Measurements from ENCODE around the gene PTRH2.

PTRH2 gene

GRCh38 chr17:59699786-59700185, 7.4 kb downstream of the PTRH2 start:
- Histone ChIP-seq H3K4me2 (ENCODE audit: low read length) (no peak overlapping the region), H3K36me3 (ENCODE audit: insufficient read depth, low read length) (peaks cover 90% of the 10 kb centered on the region)
- TF ChIP-seq CTCF (IDR thresholded peaks at IDR 0.05; ENCODE audit: low read length) (no peak), EZH2 (IDR thresholded peaks at IDR 0.05; ENCODE audit: borderline replicate concordance, low read length) (no peak)

GRCh38 chr17:59699218-59699617, 8.0 kb downstream of the PTRH2 start:
- Histone ChIP-seq H2AFZ (ENCODE audit: low read length) (no peak overlapping the region), H3K4me2 (ENCODE audit: low read length) (no peak overlapping the region)

More at GRCh38 chr17:59699786-59700185, 7.4 kb downstream of the PTRH2 start:
- no peaks in the 10 kb centered on the region for H3K9me2 ChIP-seq (ENCODE audit: low read depth, low read length)
- peaks cover 4% of the 10 kb centered on the region for H3K4me1 ChIP-seq (ENCODE audit: insufficient read depth, low read length, severe bottlenecking)
- H3K27ac ChIP-seq (ENCODE audit: low read depth, low read length, poor library complexity, severe bottlenecking): no peak overlapping the region
- no peaks in the 10 kb centered on the region for H3F3A ChIP-seq (ENCODE audit: insufficient read depth, low read length)
- no peak overlapping the region for H3K9ac ChIP-seq (ENCODE audit: low read length)
- H2AFZ ChIP-seq (ENCODE audit: low read length): no peak overlapping the region
- H3K79me2 ChIP-seq (ENCODE audit: insufficient read depth, low read length): peaks cover 79% of the 10 kb centered on the region
- H3K4me3 ChIP-seq (ENCODE audit: low read depth, low read length, poor library complexity, severe bottlenecking): no peak overlapping the region
- H3K27me3 ChIP-seq (ENCODE audit: insufficient read depth, low read length): no peaks in the 10 kb centered on the region
- 0 out of 2 replicates have a peak, but pooled peaks cover 6% of the 10 kb centered on the region for H4K20me1 ChIP-seq (ENCODE audit: insufficient read depth, low read length)
- no peaks in the 10 kb centered on the region for H3K9me3 ChIP-seq (ENCODE audit: low read length)

GRCh38 chr17:59698143-59698542, 9.1 kb downstream of the PTRH2 start:
- H3K9me2 ChIP-seq (ENCODE audit: low read depth, low read length): no peaks in the 10 kb centered on the region
- peaks cover 95% of the 10 kb centered on the region for H3K36me3 ChIP-seq (ENCODE audit: insufficient read depth, low read length)
- H3K9me3 ChIP-seq (ENCODE audit: low read length): no peaks in the 10 kb centered on the region
- no peak for TF ChIP-seq CTCF (IDR thresholded peaks at IDR 0.05; ENCODE audit: low read length)
- TF ChIP-seq EZH2 (IDR thresholded peaks at IDR 0.05; ENCODE audit: borderline replicate concordance, low read length): no peak
- no peak overlapping the region for H3K27ac ChIP-seq (ENCODE audit: low read depth, low read length, poor library complexity, severe bottlenecking)
- no peak overlapping the region for H3K4me2 ChIP-seq (ENCODE audit: low read length)
- 0 out of 2 replicates have a peak, but pooled peaks cover 6% of the 10 kb centered on the region for H4K20me1 ChIP-seq (ENCODE audit: insufficient read depth, low read length)
- no peaks in the 10 kb centered on the region for H3K27me3 ChIP-seq (ENCODE audit: insufficient read depth, low read length)
- no peak overlapping the region for H3K4me3 ChIP-seq (ENCODE audit: low read depth, low read length, poor library complexity, severe bottlenecking)
- 0 out of 2 replicates have a peak, but pooled peaks cover 5% of the 10 kb centered on the region for H3F3A ChIP-seq (ENCODE audit: insufficient read depth, low read length)
- H3K9ac ChIP-seq (ENCODE audit: low read length): no peak overlapping the region
- H3K79me2 ChIP-seq (ENCODE audit: insufficient read depth, low read length): peaks cover 77% of the 10 kb centered on the region
- H2AFZ ChIP-seq (ENCODE audit: low read length): no peak overlapping the region
- H3K4me1 ChIP-seq (ENCODE audit: insufficient read depth, low read length, severe bottlenecking): peaks cover 3% of the 10 kb centered on the region

More at GRCh38 chr17:59699218-59699617, 8.0 kb downstream of the PTRH2 start:
- Histone ChIP-seq H3K9ac (ENCODE audit: low read length) (no peak overlapping the region), H3F3A (ENCODE audit: insufficient read depth, low read length) (no peaks in the 10 kb centered on the region), H3K27ac (ENCODE audit: low read depth, low read length, poor library complexity, severe bottlenecking) (no peak overlapping the region), H3K27me3 (ENCODE audit: insufficient read depth, low read length) (no peaks in the 10 kb centered on the region), H4K20me1 (ENCODE audit: insufficient read depth, low read length) (0 out of 2 replicates have a peak, but pooled peaks cover 6% of the 10 kb centered on the region), H3K79me2 (ENCODE audit: insufficient read depth, low read length) (peaks cover 78% of the 10 kb centered on the region), H3K4me1 (ENCODE audit: insufficient read depth, low read length, severe bottlenecking) (peaks cover 3% of the 10 kb centered on the region), H3K4me3 (ENCODE audit: low read depth, low read length, poor library complexity, severe bottlenecking) (no peak overlapping the region), H3K9me2 (ENCODE audit: low read depth, low read length) (no peaks in the 10 kb centered on the region), H3K9me3 (ENCODE audit: low read length) (no peaks in the 10 kb centered on the region), H3K36me3 (ENCODE audit: insufficient read depth, low read length) (peaks cover 92% of the 10 kb centered on the region)
- TF ChIP-seq CTCF (IDR thresholded peaks at IDR 0.05; ENCODE audit: low read length): no peak
- TF ChIP-seq EZH2 (IDR thresholded peaks at IDR 0.05; ENCODE audit: borderline replicate concordance, low read length): no peak

Data from OCI-LY1 (cell line).